Parathyroid adenoma (tissue), 2 donors: ENCODE data around the gene NWD2.

Source experiments
- H2AFZ ChIP-seq: fragments of 300-600 bp; sonication (generic); one replicate; pipeline ENCODE4 v1.7.0; 2017; ENCODE audit warnings: antibody characterized with exemption, mild to moderate bottlenecking
- H3K27ac ChIP-seq: fragments of 300-600 bp; sonication (generic); one replicate; pipeline ENCODE4 v1.7.0; 2017
- H3K27me3 ChIP-seq: fragments of 300-600 bp; sonication (generic); one replicate; pipeline ENCODE4 v1.7.0; 2017; ENCODE audit warnings: low read length; ENCODE audit not compliant: control insufficient read depth, insufficient read depth
- H3K36me3 ChIP-seq: fragments of 300-600 bp; sonication (generic); one replicate; pipeline ENCODE4 v1.7.0; 2017; ENCODE audit warnings: low read length; ENCODE audit not compliant: control insufficient read depth, insufficient read depth
- H3K4me1 ChIP-seq: fragments of 300-600 bp; sonication (generic); one replicate; pipeline ENCODE4 v1.7.0; 2017; ENCODE audit warnings: control low read depth
- H3K4me2 ChIP-seq: fragments of 300-600 bp; sonication (generic); one replicate; pipeline ENCODE4 v1.7.0; 2017; ENCODE audit warnings: low read length
- H3K4me3 ChIP-seq: fragments of 300-600 bp; sonication (generic); one replicate; pipeline ENCODE4 v1.7.0; 2017; ENCODE audit warnings: low read depth, low read length
- H3K79me2 ChIP-seq: fragments of 300-600 bp; sonication (generic); one replicate; pipeline ENCODE4 v1.7.0; 2017; ENCODE audit warnings: control low read depth
- H3K9ac ChIP-seq: fragments of 300-600 bp; sonication (generic); one replicate; pipeline ENCODE4 v1.7.0; 2017; ENCODE audit warnings: mild to moderate bottlenecking
- H3K9me3 ChIP-seq: fragments of 300-600 bp; sonication (generic); one replicate; pipeline ENCODE4 v1.7.0; 2017; ENCODE audit warnings: low read length; ENCODE audit not compliant: control insufficient read depth
- CTCF ChIP-seq: fragments of 300-600 bp; sonication (generic); IDR thresholded peaks from one replicate; pipeline ENCODE4 v1.7.0; 2017; ENCODE audit warnings: antibody characterized with exemption, mild to moderate bottlenecking
- donor health status: primary hyperparathyroidism.

NWD2 gene

DNA sequence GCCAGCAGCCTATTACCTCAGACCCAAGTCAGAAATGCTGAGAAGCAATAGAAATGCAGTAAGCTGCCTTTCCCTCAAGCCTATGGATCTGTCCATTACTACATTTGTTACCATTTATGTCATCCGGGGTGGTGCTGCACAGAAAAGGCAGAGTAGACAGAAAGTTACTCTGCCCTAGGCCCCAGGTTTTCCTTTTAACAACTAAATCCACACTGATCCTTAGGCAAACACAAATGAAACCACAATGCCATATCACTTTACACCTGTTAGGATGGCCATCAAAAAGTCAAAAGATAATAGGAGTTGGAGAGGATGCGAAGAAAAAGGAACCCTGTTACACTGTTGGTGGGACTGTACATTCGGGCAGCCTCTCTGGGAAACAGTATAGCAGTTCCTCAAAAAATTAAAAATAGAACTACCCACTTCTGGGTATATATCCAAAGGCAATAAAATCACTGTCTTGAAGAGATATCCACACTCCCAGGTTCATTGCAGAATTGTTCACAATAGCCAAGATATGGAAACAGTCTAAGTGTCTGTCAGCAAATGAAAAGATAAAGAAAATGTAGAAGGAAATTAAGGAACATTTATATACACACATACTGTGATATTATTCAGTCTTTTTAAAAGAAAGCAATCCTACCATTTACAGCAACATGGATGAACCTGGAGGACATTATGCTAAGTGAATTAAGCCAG lies 186.3 kb downstream of the NWD2 start:
- no peak for TF ChIP-seq CTCF
- no peaks in the 10 kb centered on the region for H3K4me1 ChIP-seq
- H2AFZ ChIP-seq: no peak overlapping the region
- no peak overlapping the region for H3K4me3 ChIP-seq
- no peaks in the 10 kb centered on the region for H3K9me3 ChIP-seq
- H3K27me3 ChIP-seq: no peaks in the 10 kb centered on the region
- no peak overlapping the region for H3K9ac ChIP-seq
- H3K4me2 ChIP-seq: no peak overlapping the region
- H3K36me3 ChIP-seq: no peaks in the 10 kb centered on the region
- H3K27ac ChIP-seq: no peak overlapping the region
- H3K79me2 ChIP-seq: no peaks in the 10 kb centered on the region

GRCh38 chr4:37431417-37431743 lies 186.8 kb downstream of the NWD2 start:
- Histone ChIP-seq H3K27ac (no peak overlapping the region), H3K4me3 (no peak overlapping the region), H3K9me3 (no peaks in the 10 kb centered on the region), H3K79me2 (no peaks in the 10 kb centered on the region), H2AFZ (no peak overlapping the region), H3K36me3 (no peaks in the 10 kb centered on the region), H3K9ac (no peak overlapping the region), H3K4me2 (no peak overlapping the region), H3K4me1 (no peaks in the 10 kb centered on the region), H3K27me3 (no peaks in the 10 kb centered on the region)
- no peak for TF ChIP-seq CTCF

DNA sequence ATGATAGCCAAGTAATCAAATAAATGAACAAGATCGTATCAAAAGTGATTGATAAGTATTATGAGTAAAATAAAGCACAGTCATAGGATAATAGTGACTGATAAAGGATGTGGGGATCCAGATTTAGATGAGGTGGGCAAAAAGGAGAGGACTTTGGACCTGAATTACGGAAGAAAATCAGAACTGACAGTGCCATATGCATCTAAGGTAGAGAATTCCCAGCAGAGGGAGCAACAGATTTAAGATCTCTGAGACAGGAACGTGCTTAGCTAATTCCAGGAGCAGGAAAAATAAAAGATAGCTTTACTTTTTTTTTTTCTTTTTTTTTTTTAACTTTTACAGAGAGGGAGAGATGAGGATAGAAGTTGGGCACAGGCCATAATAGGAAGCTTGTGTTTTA lies 189.9 kb downstream of the NWD2 start:
- Histone ChIP-seq H3K4me1 (no peaks in the 10 kb centered on the region), H2AFZ (no peak overlapping the region), H3K9me3 (no peaks in the 10 kb centered on the region), H3K9ac (no peak overlapping the region), H3K27me3 (no peaks in the 10 kb centered on the region), H3K27ac (no peak overlapping the region), H3K36me3 (no peaks in the 10 kb centered on the region), H3K79me2 (no peaks in the 10 kb centered on the region), H3K4me3 (no peak overlapping the region), H3K4me2 (no peak overlapping the region)
- TF ChIP-seq CTCF: peak; percentile 11

DNA sequence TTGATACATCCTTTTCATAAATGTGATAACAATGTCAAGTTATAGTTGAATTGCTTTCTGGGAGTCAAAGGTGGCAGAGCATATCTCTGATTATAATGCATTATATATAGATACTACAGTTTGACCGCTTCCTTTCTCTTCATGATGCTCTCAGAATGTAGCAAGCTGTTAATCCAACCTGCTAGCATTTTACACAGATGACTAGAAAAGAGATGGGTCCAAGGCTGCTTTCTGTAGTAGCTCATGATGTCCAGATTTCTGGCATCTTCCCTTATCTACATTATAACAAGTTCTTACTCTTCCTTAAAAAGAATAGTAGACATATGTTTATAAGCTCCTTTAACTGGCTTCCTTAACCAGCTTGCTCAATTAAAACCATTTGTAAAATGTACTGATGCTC lies 192.0 kb downstream of the NWD2 start:
- H3K9me3 ChIP-seq: no peaks in the 10 kb centered on the region
- no peak for TF ChIP-seq CTCF
- H3K4me2 ChIP-seq: no peak overlapping the region
- no peak overlapping the region for H3K9ac ChIP-seq
- H2AFZ ChIP-seq: no peak overlapping the region
- H3K4me1 ChIP-seq: peaks cover 11% of the 10 kb centered on the region
- H3K27ac ChIP-seq: no peak overlapping the region
- no peak overlapping the region for H3K4me3 ChIP-seq
- no peaks in the 10 kb centered on the region for H3K27me3 ChIP-seq
- H3K36me3 ChIP-seq: no peaks in the 10 kb centered on the region
- no peaks in the 10 kb centered on the region for H3K79me2 ChIP-seq

GRCh38 chr4:37437163-37437562 lies 192.6 kb downstream of the NWD2 start:
- H3K9me3 ChIP-seq: no peaks in the 10 kb centered on the region
- H3K79me2 ChIP-seq: no peaks in the 10 kb centered on the region
- no peak overlapping the region for H3K4me2 ChIP-seq
- H3K4me3 ChIP-seq: no peak overlapping the region
- TF ChIP-seq CTCF: no peak
- H3K27me3 ChIP-seq: no peaks in the 10 kb centered on the region
- H3K4me1 ChIP-seq: peaks cover 11% of the 10 kb centered on the region
- H3K27ac ChIP-seq: no peak overlapping the region
- no peaks in the 10 kb centered on the region for H3K36me3 ChIP-seq
- peak overlapping the region; percentile 15 for H2AFZ ChIP-seq
- H3K9ac ChIP-seq: no peak overlapping the region
